ENCODE results near the gene MBLAC1.

The MBLAC1 gene

GRCh38 chr7:100173806-100174495 is 47.2 kb downstream of the MBLAC1 start:
- no peak for DNase-seq

- no peak for DNase-seq
These were observed 47.8 kb downstream of the MBLAC1 start for GRCh38 chr7:100174582-100174981.

- no peak for DNase-seq
These were observed 48.6 kb downstream of the MBLAC1 start for GRCh38 chr7:100175296-100175935.

GRCh38 chr7:100176096-100177044 is 49.6 kb downstream of the MBLAC1 start:
- DNase-seq, result no peak

- peak; percentile 92 to 100 for DNase-seq
These were observed 50.6 kb downstream of the MBLAC1 start, which contains the start of the genes GPC2 and STAG3 for GRCh38 chr7:100177045-100178001. GPC2 (minus strand) TSS chr7:100177381; CDS start chr7:100177199, 182 bp downstream. STAG3 (plus strand) TSS chr7:100177918; CDS start chr7:100180557, 2,639 bp downstream.

Data from inflammatory macrophage treated with lipopolysaccharide for 1 hour (primary cell).